NCI-H146 treated with DMSO at 0.1 percent for 48 hours (cell line): Measurements from ENCODE around the gene ICOSLG.
"Not testable (repeated sequence)": the region's sequence is repeated elsewhere in the genome, so short reads cannot be mapped to it uniquely, and the experiment has no call there.

Source experiments
- DNase-seq: peaks from one replicate; lab custom pipeline; 2025; ENCODE audit not compliant: unreplicated experiment; lab: John Stamatoyannopoulos, UW

Gene ICOSLG, protein sequence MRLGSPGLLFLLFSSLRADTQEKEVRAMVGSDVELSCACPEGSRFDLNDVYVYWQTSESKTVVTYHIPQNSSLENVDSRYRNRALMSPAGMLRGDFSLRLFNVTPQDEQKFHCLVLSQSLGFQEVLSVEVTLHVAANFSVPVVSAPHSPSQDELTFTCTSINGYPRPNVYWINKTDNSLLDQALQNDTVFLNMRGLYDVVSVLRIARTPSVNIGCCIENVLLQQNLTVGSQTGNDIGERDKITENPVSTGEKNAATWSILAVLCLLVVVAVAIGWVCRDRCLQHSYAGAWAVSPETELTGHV

GRCh38 chr21:44240842-44241241 is at the start of gene ICOSLG:
ICOSLG (minus strand) TSS chr21:44240943; CDS start chr21:44240817, 126 bp downstream.
- not testable (repeated sequence) for DNase-seq

- DNase-seq = no peak
These were observed 48.8 kb upstream of the ICOSLG start for GRCh38 chr21:44289381-44290010.

DNA sequence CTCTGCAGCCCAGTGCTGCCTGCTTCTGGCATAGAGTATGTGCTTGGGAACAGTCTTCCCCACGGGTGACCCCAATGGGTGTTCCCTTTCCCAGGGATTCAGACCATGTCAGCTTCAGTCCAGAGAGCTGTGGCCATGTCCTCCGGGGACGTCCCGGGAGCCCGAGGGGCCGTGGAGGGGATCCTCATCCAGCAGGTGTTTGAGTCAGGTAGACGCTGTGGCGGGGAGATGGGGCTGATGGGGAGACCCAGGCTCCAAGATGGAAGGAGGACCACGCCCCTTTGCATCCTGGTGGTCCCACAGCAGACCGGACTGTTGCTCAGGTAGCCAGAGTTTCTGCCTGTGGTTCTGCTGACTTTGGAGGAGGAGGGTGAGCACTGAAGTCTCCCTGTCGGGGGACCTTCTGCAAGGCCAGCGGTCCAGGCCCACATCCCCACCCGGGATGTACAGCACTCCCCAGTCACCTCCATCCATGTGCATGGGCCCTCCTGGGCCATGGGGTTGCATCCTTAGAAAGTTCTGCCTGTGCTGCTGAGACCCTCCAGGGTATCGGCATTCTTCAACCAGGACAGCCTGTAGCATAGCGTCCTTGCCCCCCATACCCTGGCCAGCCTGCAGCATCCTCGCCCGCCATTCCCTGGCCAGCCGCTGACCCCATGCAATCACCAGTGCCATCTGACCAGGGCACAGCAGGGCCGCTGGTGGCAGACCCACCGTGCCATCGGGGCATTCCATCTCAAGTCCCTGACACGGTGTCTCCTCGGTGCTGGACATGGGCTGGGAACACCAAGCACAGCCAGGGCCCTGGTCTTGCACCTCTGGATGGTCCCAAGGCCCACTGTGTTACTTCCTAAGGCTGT is 47.7 kb upstream of the ICOSLG start:
- no peak for DNase-seq

DNA sequence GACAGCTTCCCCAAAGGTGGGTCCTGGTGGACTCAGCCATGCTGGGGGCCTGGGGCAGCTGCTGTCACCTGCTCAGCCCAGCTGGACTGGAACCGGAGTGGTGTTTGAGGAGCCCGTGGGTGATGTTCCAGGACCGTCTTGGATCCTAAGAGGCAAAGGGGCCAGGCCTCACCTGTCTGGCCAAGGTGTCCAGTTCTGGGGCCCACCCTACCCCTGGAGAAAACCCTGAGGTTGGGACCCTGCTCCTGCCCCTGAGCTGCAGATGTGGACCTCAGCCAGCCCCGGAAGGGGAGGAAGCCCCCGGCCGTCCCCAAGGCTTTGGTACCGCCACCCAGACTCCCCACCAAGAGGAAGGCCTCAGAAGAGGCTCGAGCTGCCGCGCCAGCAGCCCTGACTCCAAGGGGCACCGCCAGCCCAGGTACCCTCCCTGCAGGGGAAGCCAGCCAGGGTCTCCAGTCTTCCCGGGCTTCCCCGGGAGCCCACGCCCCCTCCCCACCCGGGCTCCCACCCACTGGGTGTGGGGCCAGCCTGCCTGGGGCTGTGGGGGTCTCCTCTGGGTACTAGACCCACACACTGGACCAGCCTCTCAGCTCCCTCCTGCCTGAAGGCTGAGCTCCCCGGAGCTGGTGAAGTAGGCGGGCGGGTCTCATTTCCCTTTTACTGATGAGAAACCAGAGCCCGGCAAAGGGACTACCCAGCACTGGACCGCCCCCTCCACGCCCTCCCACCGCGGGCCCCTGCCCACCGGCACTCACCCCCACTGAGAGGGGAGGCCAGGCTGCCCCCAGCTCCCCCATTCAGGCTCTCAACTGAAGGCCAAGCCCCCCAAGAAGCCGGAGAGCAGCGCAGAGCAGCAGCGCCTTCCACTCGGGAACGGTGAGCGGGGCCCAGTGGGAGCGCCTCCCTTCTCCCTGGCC is 46.2 kb upstream of the ICOSLG start:
- no peak for DNase-seq

GRCh38 chr21:44286086-44286715 is 45.5 kb upstream of the ICOSLG start:
- DNase-seq = no peak

DNA sequence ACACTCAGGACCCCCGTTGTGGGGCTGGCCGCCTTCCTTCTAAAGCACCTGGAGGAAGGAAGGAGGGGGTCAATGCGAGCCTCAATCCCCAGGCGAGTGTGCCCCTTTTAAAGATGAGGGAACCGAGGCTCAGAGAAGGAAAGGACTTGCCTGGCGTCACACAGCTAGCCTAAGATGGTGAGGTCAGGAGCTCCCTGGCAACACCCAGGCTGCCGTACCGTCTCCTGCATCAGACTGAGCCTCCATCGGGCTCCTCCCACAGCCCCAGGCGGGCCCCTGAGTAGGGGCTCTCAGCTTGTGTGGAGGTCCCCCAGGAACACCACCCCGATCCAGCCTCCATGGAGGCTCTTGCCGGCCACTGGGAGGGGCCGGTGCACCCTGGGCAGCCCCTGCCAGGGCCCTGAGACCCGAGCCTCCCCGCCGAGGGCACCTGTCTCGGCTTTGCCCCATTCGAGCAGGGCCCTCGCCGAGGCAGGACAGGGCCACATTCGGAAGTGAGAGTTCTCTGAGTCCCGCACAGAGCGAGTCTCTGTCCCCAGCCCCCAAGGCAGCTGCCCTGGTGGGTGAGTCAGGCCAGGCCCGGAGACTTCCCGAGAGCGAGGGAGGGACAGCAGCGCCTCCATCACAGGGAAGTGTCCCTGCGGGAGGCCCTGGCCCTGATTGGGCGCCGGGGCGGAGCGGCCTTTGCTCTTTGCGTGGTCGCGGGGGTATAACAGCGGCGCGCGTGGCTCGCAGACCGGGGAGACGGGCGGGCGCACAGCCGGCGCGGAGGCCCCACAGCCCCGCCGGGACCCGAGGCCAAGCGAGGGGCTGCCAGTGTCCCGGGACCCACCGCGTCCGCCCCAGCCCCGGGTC is 44.6 kb upstream of the ICOSLG start, which contains the start of gene AIRE:
Gene AIRE, plus strand, starts transcription at position 739 of the 855 bp plus-strand sequence. CDS start 131 bp downstream, outside the sequence.
- no peak for DNase-seq

GRCh38 chr21:44283948-44284347 is 43.2 kb upstream of the ICOSLG start:
- DNase-seq = no peak

DNA sequence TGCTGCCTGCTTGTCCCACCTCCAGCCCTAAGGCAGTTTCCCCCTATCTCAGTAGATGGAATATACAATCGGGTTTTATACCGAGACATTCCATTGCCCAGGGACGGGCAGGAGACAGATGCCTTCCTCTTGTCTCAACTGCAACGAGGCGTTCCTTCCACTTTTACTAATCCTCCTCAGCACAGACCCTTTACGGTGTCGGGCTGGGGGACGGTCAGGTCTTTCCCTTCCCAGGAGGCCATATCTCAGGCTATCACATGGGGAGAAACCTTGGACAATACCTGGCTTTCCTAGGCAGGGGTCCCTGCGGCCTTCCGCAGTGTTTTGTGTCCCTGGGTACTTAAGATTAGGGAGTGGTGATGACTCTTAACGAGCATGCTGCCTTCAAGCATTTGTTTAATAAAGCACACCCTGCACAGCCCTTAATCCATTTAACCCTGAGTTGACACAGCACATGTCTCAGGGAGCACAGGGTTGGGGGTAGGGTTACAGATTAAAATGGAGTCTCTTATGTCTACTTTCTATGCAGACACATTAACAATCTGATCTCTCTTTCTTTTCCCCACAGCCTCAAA is 42.6 kb upstream of the ICOSLG start:
- DNase-seq = not testable (repeated sequence)

DNA sequence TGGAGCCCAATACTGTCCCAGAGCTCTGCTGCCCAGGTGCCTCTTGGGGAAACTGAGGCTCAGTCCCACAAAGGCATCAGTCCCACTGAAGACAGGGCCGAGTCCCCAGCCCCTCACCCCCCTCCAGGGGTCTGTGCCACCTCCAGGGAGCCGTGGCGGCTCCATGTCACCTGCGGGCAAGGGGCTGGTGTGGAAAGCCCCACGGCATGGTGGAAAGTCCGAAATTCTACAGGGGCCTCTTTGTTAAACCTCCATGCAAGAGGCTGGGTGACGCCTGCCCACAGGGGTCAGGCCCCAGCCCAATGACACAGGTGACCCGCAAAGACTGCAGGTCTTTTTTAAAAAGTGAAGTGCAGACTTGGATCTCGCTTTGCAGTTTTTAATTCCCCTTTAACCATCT is 41.6 kb upstream of the ICOSLG start:
- no peak for DNase-seq

DNA sequence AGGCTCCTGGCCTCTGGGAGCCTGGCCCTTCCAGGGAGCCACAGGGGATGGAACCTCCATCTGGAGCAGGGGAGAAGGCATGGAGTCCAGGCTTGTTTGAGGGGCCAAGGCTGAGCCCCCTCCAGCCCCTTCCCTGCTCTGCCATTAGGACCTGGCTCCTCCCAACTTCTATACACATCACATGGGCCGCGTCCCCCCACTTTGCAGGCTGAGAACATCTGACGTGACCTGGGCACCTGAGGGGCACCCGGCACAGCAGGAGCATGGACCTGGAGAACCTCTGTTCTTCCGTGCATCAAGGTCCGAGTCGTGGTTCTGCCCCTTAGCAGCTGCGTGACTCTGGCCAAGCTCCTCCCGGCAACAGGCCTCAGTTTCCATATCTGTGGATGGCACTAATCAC is 41.1 kb upstream of the ICOSLG start:
- no peak for DNase-seq

- DNase-seq = peak; percentile 15
These were observed 38.9 kb upstream of the ICOSLG start for GRCh38 chr21:44279354-44280260.

- DNase-seq = no peak
These were observed 34.3 kb upstream of the ICOSLG start for GRCh38 chr21:44275041-44275440.

- no peak for DNase-seq
These were observed 32.3 kb upstream of the ICOSLG start for GRCh38 chr21:44273046-44273445.

DNA sequence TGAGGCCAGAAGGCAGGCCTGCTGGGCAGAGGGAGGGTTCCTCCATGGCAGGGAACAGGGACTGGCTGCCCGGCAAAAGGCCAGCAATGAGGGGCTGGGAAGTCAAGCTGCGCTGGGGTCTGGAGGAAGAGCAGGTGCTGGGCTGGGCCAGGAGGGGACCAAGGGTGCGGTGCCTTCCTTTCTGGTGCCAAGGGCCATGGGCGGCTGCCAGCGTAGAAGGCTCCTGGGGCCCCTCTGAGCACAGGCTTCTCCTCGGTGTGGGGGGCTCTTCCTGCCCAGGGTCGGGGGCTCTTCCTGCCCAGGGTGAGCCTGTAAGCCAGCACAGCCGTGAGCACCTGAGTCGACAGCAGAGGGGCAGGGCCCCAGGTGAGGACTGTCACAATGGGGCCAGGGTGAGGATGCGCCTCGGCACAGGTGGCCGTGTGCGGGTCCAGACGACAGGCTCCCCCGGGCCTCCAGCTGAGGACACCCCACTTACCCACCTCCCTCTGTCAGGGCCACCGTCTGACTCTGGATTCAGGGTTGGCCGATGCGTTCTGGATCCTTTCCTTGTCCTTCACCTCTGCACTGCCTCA is 31.6 kb upstream of the ICOSLG start:
- no peak for DNase-seq

DNA sequence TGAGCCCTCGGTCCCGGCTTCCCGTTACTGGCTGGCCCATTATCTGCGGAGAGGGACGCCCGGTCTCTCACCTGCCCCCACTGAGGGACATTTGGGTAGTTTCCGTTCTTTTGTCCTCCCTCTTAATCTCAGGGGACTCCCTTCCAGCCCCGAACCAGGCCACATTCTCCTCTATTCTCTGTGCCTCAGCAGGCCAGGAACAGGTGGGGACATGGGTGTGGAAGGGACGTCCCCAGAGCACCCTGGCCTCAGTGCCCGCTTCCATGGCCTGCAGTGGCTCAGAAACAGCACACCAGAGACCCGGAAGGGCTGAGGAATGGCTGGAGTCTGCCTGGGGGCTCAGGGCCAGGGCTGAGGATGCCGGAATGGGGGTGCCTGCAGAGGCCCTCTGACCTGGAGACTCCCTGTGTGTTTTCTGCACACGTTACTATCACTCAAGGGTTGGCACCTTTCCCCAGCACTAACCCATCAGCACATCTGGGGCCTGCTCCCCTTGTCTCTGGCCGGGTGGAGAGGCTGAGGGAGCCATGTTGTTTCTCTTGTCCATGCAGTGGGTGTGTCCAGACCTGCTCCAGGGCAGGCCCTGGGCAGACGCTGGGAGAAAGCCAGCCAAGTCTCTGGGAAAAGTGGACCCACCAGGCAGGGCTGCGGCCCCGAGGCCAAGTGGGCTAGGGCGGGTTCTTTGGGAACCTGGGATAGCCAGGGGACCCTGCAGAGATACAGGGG is 31.0 kb upstream of the ICOSLG start:
- no peak for DNase-seq

DNA sequence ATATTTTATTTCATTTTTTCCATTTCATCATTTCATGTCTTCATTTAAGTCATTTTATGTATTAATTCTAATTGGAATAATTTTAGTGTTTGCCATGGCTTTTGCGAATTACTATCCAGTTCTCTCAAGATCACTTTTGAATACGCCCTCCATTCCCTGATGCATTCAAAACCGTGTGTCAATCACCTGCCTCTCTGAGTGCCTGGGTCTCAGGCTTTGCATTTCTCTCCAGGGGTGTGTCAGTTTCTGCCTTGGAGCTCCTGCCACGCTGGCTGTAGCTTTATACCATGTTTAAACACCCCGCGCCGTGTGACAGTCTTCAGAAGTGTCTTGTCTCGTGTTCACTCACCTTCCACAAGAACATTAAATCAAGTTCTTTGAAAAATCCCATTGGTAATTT is 28.3 kb upstream of the ICOSLG start:
- DNase-seq = no peak

DNA sequence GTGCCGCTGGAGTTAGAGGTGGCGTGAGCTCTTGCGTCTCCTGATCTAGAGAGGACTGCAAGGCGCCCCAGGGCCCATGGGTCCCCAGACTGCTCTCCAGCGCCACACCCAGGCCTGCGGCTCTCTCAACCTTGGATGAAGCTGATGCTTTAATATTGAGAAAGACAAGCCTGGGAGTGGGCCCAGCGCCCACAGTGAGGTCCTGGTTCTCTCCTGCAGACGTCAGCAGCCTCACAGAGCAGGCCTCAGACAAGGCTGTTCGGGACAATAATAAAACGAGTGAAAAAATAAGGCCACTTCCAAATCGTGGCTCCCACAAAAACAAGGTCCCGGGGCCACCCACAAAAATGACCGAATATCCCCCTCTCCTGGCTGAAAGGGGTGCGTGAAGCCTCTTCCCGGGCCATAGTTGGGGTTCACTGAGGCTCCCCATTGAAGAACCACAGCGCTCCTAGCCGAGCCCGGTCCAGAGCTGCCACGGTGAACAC is 27.0 kb upstream of the ICOSLG start:
- no peak for DNase-seq
